SK-N-SH treated with all-trans-retinoic acid at 6 μM for 48 hours (cell line): ENCODE results near the gene BRD4.

Experiments used
- ATAC-seq: fragments of 200-7000 bp; cut with Tn5 transposase; 3 replicates; pipeline ENCODE4 v1.9.1; 2020; ENCODE audit warnings: mild to moderate bottlenecking, moderate library complexity
- ARNTL ChIP-seq: fragments of 450-650 bp; formaldehyde crosslinking; IDR thresholded peaks from 2 replicates; pipeline ENCODE4 v1.5.0; 2020; ENCODE audit warnings: low read depth, mild to moderate bottlenecking, moderate library complexity, borderline replicate concordance
- BACH2 ChIP-seq: fragments of 250-450 bp; sonication (Bioruptor Pico); IDR thresholded peaks from 2 replicates; pipeline ENCODE4 v1.9.0; 2021; ENCODE audit warnings: mild to moderate bottlenecking, borderline replicate concordance
- CSDC2 ChIP-seq: fragments of 250-450 bp; sonication (Bioruptor Pico); IDR thresholded peaks from 2 replicates; pipeline ENCODE4 v1.5.0; 2020; ENCODE audit warnings: mild to moderate bottlenecking, moderate library complexity
- ESRRG ChIP-seq: fragments of 250-450 bp; sonication (Bioruptor Pico); IDR thresholded peaks from 2 replicates; pipeline ENCODE4 v1.6.1; 2021; ENCODE audit warnings: mild to moderate bottlenecking
- GLIS3 ChIP-seq: fragments of 250-450 bp; sonication (Bioruptor Pico); IDR thresholded peaks from 2 replicates; pipeline ENCODE4 v1.5.0; 2020; ENCODE audit warnings: mild to moderate bottlenecking, moderate library complexity
- ISL1 ChIP-seq: fragments of 250-450 bp; sonication (Bioruptor Pico); IDR thresholded peaks from 2 replicates; pipeline ENCODE4 v2.1.2; 2022; ENCODE audit warnings: mild to moderate bottlenecking, moderate library complexity
- OSR1 ChIP-seq: fragments of 250-450 bp; sonication (Bioruptor Pico); IDR thresholded peaks from 2 replicates; pipeline ENCODE4 v1.8.0; 2022; ENCODE audit warnings: moderate library complexity, mild to moderate bottlenecking, inconsistent platforms
- SNAI2 ChIP-seq: fragments of 250-450 bp; sonication (Bioruptor Pico); IDR thresholded peaks from 2 replicates; pipeline ENCODE4 v1.5.0; 2020; ENCODE audit warnings: mild to moderate bottlenecking, moderate library complexity
- TCF4 ChIP-seq: fragments of 250-450 bp; sonication (Bioruptor Pico); IDR thresholded peaks from 2 replicates; pipeline ENCODE4 v1.8.0; 2021; ENCODE audit warnings: mild to moderate bottlenecking, moderate library complexity, borderline replicate concordance
- TOX ChIP-seq: fragments of 250-450 bp; sonication (Bioruptor Pico); IDR thresholded peaks from 2 replicates; pipeline ENCODE4 v1.8.0; 2021; ENCODE audit warnings: mild to moderate bottlenecking, moderate library complexity, borderline replicate concordance
- ZC3H10 ChIP-seq: fragments of 250-450 bp; sonication (Bioruptor Pico); IDR thresholded peaks from 2 replicates; pipeline ENCODE4 v1.5.1; 2021; ENCODE audit warnings: mild to moderate bottlenecking, moderate library complexity
- ZFP3 ChIP-seq: fragments of 250-450 bp; sonication (Bioruptor Pico); IDR thresholded peaks from 2 replicates; pipeline ENCODE4 v1.5.0; 2020; ENCODE audit warnings: mild to moderate bottlenecking, moderate library complexity
- ZFP30 ChIP-seq: fragments of 450-650 bp; formaldehyde crosslinking; IDR thresholded peaks from 2 replicates; pipeline ENCODE4 v1.5.0; 2022; ENCODE audit warnings: mild to moderate bottlenecking, moderate library complexity
- ZNF565 ChIP-seq: fragments of 450-650 bp; formaldehyde crosslinking; conservative IDR thresholded peaks from 2 replicates; pipeline ENCODE4 v1.5.0; 2020; ENCODE audit warnings: low read depth, mild to moderate bottlenecking, moderate library complexity
- ZNF70 ChIP-seq: fragments of 450-650 bp; formaldehyde crosslinking; IDR thresholded peaks from 2 replicates; pipeline ENCODE4 v1.5.0; 2020; ENCODE audit warnings: mild to moderate bottlenecking, moderate library complexity
- ZNF8 ChIP-seq: fragments of 450-650 bp; formaldehyde crosslinking; IDR thresholded peaks from 2 replicates; pipeline ENCODE4 v1.5.0; 2020; ENCODE audit warnings: mild to moderate bottlenecking, moderate library complexity
- TF ChIP-seq, protein P1 (sequence below): fragments of 250-450 bp; sonication (Bioruptor Pico); IDR thresholded peaks from 2 replicates; pipeline ENCODE4 v1.8.0; 2020; ENCODE audit warnings: mild to moderate bottlenecking, moderate library complexity, borderline replicate concordance
- TF ChIP-seq, protein P2 (sequence below): fragments of 250-450 bp; sonication (Bioruptor Pico); IDR thresholded peaks from 2 replicates; pipeline ENCODE4 v1.8.0; 2021; ENCODE audit warnings: low read depth, mild to moderate bottlenecking, moderate library complexity, borderline replicate concordance
- TF ChIP-seq, protein P3 (sequence below): fragments of 250-450 bp; sonication (Bioruptor Pico); IDR thresholded peaks from 2 replicates; pipeline ENCODE4 v1.5.1; 2021; ENCODE audit warnings: mild to moderate bottlenecking, moderate library complexity
- TF ChIP-seq, protein P4 (sequence below): fragments of 250-450 bp; sonication (Bioruptor Pico); IDR thresholded peaks from 2 replicates; pipeline ENCODE4 v1.5.1; 2020; ENCODE audit warnings: low read depth, mild to moderate bottlenecking, moderate library complexity
- TF ChIP-seq, protein P5 (sequence below): fragments of 250-450 bp; sonication (Bioruptor Pico); IDR thresholded peaks from 2 replicates; pipeline ENCODE4 v1.5.0; 2020; ENCODE audit warnings: mild to moderate bottlenecking, moderate library complexity

Gene BRD4

DNA sequence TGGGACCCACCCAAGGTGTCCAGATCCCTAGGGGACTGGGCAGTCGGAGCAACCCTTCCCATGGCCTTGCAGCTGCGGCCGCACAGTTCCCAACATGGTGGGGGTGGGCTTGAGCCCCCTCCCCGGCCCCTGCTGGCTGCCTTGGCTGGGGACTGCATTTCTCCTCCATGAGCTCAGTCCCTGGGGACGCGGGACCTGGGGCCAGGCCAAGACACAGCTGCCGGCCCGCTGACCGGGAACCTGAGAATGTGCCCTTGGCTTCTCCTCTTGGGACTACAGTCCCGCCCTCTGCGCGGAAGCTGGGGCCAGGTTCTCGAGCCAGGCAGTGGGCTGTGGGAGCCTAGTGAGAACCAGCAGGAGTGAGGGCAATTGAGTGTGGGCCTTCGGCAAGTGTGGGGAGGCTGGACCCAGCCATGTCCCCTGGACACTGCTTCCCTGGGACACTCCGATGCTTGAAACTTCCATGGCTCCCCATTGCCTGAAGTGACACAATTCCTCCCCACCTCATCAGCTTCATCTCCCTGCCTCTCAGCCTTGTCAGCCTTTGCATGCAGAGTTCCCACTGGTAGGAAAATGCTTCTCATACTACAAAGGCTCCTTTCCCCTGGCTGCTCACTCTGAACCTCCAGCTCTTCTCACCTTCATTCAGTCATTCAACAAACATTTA, 118.5 kb downstream of the BRD4 start:
- TF ChIP-seq ZNF565 (no peak), OSR1 (CRISPR knock-in tag) (no peak), TCF4 (CRISPR knock-in tag) (no peak), TOX (CRISPR knock-in tag) (no peak), ARNTL (CRISPR knock-in tag) (no peak), ISL1 (no peak), BACH2 (CRISPR knock-in tag) (no peak), ZNF8 (CRISPR knock-in tag) (no peak), GLIS3 (CRISPR knock-in tag) (no peak), ESRRG (no peak), ZFP30 (CRISPR knock-in tag) (no peak), ZFP3 (no peak), SNAI2 (CRISPR knock-in tag) (no peak)
- TF ChIP-seq, protein P1, sequence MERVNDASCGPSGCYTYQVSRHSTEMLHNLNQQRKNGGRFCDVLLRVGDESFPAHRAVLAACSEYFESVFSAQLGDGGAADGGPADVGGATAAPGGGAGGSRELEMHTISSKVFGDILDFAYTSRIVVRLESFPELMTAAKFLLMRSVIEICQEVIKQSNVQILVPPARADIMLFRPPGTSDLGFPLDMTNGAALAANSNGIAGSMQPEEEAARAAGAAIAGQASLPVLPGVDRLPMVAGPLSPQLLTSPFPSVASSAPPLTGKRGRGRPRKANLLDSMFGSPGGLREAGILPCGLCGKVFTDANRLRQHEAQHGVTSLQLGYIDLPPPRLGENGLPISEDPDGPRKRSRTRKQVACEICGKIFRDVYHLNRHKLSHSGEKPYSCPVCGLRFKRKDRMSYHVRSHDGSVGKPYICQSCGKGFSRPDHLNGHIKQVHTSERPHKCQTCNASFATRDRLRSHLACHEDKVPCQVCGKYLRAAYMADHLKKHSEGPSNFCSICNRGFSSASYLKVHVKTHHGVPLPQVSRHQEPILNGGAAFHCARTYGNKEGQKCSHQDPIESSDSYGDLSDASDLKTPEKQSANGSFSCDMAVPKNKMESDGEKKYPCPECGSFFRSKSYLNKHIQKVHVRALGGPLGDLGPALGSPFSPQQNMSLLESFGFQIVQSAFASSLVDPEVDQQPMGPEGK (CRISPR knock-in tag) = no peak
- TF ChIP-seq, protein P2, sequence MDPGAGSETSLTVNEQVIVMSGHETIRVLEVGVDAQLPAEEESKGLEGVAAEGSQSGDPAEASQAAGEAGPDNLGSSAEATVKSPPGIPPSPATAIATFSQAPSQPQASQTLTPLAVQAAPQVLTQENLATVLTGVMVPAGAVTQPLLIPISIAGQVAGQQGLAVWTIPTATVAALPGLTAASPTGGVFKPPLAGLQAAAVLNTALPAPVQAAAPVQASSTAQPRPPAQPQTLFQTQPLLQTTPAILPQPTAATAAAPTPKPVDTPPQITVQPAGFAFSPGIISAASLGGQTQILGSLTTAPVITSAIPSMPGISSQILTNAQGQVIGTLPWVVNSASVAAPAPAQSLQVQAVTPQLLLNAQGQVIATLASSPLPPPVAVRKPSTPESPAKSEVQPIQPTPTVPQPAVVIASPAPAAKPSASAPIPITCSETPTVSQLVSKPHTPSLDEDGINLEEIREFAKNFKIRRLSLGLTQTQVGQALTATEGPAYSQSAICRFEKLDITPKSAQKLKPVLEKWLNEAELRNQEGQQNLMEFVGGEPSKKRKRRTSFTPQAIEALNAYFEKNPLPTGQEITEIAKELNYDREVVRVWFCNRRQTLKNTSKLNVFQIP (CRISPR knock-in tag) = no peak
- TF ChIP-seq, protein P3, sequence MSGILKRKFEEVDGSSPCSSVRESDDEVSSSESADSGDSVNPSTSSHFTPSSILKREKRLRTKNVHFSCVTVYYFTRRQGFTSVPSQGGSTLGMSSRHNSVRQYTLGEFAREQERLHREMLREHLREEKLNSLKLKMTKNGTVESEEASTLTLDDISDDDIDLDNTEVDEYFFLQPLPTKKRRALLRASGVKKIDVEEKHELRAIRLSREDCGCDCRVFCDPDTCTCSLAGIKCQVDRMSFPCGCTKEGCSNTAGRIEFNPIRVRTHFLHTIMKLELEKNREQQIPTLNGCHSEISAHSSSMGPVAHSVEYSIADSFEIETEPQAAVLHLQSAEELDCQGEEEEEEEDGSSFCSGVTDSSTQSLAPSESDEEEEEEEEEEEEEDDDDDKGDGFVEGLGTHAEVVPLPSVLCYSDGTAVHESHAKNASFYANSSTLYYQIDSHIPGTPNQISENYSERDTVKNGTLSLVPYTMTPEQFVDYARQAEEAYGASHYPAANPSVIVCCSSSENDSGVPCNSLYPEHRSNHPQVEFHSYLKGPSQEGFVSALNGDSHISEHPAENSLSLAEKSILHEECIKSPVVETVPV (CRISPR knock-in tag) = no peak
- TF ChIP-seq, protein P4, sequence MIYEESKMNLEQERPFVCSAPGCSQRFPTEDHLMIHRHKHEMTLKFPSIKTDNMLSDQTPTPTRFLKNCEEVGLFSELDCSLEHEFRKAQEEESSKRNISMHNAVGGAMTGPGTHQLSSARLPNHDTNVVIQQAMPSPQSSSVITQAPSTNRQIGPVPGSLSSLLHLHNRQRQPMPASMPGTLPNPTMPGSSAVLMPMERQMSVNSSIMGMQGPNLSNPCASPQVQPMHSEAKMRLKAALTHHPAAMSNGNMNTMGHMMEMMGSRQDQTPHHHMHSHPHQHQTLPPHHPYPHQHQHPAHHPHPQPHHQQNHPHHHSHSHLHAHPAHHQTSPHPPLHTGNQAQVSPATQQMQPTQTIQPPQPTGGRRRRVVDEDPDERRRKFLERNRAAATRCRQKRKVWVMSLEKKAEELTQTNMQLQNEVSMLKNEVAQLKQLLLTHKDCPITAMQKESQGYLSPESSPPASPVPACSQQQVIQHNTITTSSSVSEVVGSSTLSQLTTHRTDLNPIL (CRISPR knock-in tag) = no peak
- ATAC-seq = no peak

DNA sequence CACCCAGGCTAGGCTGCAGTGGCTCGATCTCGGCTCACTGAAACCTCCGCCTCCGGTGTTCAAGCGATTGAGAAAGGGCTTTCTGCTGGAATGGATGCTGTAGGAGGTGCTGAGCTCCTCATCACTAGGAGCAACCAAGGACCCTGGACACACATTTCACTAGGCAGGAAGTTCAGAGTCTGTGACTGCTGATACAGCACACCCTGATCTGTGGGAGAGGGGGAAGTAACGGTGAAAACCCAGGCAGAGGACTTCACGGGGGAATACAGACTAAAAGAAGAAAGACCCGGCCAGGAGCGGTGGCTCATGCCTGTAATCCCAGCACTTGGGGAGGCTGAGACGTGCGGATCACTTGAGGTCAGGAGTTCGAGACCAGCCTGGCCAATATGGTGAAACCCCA, 119.6 kb downstream of the BRD4 start:
- no peak for ATAC-seq
- TF ChIP-seq ZC3H10 (CRISPR knock-in tag) (no peak), ZNF8 (CRISPR knock-in tag) (no peak), TCF4 (CRISPR knock-in tag) (no peak), ZNF565 (no peak), ISL1 (no peak), ZNF70 (CRISPR knock-in tag) (no peak), SNAI2 (CRISPR knock-in tag) (no peak), ZFP3 (no peak), ZFP30 (CRISPR knock-in tag) (no peak), TOX (CRISPR knock-in tag) (no peak), CSDC2 (CRISPR knock-in tag) (no peak), GLIS3 (CRISPR knock-in tag) (no peak)
- TF ChIP-seq, protein P5, sequence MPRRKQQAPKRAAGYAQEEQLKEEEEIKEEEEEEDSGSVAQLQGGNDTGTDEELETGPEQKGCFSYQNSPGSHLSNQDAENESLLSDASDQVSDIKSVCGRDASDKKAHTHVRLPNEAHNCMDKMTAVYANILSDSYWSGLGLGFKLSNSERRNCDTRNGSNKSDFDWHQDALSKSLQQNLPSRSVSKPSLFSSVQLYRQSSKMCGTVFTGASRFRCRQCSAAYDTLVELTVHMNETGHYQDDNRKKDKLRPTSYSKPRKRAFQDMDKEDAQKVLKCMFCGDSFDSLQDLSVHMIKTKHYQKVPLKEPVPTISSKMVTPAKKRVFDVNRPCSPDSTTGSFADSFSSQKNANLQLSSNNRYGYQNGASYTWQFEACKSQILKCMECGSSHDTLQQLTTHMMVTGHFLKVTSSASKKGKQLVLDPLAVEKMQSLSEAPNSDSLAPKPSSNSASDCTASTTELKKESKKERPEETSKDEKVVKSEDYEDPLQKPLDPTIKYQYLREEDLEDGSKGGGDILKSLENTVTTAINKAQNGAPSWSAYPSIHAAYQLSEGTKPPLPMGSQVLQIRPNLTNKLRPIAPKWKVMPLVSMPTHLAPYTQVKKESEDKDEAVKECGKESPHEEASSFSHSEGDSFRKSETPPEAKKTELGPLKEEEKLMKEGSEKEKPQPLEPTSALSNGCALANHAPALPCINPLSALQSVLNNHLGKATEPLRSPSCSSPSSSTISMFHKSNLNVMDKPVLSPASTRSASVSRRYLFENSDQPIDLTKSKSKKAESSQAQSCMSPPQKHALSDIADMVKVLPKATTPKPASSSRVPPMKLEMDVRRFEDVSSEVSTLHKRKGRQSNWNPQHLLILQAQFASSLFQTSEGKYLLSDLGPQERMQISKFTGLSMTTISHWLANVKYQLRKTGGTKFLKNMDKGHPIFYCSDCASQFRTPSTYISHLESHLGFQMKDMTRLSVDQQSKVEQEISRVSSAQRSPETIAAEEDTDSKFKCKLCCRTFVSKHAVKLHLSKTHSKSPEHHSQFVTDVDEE = no peak

DNA sequence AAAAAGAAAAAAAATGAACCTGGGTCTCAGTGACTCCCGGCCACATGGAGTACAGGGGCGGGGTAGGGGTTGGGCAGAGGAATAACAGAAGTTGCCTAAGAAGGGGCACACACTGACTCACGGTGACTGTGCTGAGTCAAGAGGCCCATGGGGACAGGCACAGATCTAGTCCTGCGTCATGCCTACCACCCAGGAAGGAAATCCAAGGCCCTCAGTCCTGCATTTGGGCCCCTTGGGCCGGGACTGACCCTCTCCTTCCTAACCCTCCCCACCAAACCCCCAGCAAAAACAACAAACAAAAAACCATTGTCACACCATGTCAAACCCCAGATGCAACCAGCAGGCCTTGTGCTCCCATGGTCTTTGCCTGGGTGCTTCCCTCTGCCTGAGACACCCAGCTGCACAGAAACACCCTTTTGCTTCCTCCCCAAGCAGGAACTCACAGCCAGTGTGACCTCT, 122.0 kb downstream of the BRD4 start:
- no peak for ATAC-seq
- TF ChIP-seq, protein P4 (CRISPR knock-in tag) = no peak
- TF ChIP-seq, protein P5 = no peak
- TF ChIP-seq CSDC2 (CRISPR knock-in tag) = no peak
